NCI-H510A treated with DMSO at 0.1 percent for 48 hours (cell line): ENCODE measurements around the gene AURKA.
A peak's percentile ranks its signal among the peaks of the same experiment; 100 is the strongest.
"Not testable (repeated sequence)": the region's sequence is repeated elsewhere in the genome, so short reads cannot be mapped to it uniquely, and the experiment has no call there.

Experiments
- DNase-seq: peaks from one replicate; lab custom pipeline; 2025; lab: John Stamatoyannopoulos, UW

The AURKA gene

GRCh38 chr20:56420940-56421688 lies 29.1 kb upstream of the AURKA start:
- no peak for DNase-seq

- DNase-seq = no peak
Measured at GRCh38 chr20:56420028-56420427, 28.0 kb upstream of the AURKA start.

- no peak for DNase-seq
Measured at GRCh38 chr20:56418385-56418861, 26.4 kb upstream of the AURKA start.

GRCh38 chr20:56417911-56418310 lies 25.9 kb upstream of the AURKA start:
- no peak for DNase-seq

DNA sequence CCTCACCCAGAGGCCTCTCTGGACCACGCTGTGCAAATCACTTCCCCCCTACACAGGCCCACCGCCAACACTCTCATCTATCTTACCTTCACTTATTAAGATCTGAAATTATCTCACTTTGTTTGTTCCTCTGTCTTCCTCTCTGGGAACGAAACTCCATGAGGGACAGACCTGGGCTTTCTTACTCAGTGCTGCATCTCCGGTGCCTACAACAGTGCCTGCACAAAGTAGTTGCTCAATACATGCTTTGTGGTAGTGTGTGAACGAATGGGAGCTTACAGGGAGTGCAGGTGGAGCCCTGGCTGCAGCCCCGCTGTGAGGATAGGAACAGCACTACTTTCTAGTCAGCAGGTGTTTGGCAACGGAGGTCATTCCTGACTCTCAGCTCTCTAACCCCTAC lies 25.4 kb upstream of the AURKA start:
- no peak for DNase-seq

DNA sequence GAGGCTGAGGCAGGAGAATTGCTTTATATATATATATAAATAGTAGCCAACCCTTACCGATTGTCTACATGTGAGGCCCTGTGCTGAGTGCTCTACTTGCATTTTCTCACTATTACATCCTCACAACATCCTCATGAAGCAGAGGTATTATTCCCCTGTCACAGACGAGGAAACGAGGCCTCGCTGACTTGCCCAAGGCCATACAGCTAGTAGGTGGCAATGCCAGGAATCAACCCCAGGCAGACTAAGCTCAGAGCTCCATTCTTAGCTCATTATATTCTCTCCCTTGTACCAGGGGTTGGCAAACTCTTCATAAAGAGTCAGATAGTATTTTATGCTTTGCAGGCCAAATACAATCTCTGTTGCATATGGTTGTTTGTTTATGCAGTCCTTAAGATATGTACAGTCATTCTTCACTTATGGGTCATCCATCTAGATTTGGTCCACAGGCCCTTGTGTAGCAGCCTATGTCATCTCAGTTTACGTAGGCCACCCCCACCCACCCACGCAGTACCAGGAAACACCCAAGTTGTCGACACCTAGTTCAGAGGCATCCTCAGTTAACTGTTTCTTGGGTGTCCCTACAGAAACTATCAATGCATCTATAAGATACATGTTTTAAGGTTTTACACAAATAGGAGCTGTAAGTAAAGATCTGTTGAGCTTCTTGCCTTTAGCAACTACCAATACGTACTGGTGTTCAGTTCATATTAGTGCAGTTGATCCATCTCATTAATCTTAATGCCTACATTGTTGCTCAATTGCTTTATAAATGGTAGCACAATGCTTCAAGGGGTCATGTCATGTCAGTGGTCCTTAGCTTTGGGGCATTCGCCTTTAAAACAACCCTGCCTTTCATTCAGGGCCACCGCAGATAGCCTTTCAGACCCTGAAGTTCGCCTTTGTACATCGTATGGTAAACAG lies 23.1 kb upstream of the AURKA start:
- no peak for DNase-seq

DNA sequence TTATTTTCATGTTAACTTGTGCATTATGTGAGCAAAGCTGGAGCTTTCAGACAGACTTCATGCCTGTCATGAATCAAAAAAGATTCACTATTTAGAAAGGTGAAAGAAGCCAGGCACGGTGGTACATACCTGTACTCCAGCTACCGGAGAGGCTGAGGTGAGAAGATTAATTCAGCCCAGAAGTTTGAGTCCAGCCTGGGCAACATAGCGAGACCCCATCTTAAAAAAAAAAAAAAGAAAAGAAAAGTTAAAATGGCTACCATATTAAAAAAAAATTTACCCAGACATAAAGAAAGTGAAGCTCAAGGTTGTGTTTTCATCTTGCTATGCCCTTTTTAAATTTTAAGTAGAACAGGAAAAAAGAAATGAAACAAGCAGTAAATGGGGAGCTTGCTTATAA lies 20.9 kb upstream of the AURKA start:
- no peak for DNase-seq

GRCh38 chr20:56412473-56412790 lies 20.4 kb upstream of the AURKA start:
- DNase-seq = no peak

GRCh38 chr20:56411759-56412472 lies 19.9 kb upstream of the AURKA start, which contains the start of gene CASS4:
CASS4 (plus strand) TSS chr20:56412260; CDS start chr20:56412459, 199 bp downstream.
- no peak for DNase-seq

GRCh38 chr20:56411287-56411686 lies 19.3 kb upstream of the AURKA start:
- DNase-seq = not testable (repeated sequence)

DNA sequence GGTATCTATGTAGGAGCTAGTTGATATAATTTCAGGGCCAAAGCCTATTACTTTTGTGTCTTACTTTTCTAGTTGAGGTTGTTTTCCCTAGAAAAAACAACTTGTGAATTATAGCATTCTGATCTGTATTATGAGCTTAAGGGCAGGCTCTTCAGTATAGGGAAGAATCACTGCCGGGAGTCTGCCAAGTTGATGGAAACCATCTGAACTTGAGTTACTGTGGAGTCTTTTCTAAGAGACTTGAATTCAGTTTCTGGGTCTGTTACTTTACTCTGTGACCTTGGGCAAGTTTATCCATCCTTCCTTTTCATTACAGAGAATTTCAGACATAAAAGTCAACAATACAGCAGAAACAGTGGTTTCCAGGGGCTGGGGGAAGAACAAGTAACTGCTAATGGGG lies 17.9 kb upstream of the AURKA start:
- no peak for DNase-seq

DNA sequence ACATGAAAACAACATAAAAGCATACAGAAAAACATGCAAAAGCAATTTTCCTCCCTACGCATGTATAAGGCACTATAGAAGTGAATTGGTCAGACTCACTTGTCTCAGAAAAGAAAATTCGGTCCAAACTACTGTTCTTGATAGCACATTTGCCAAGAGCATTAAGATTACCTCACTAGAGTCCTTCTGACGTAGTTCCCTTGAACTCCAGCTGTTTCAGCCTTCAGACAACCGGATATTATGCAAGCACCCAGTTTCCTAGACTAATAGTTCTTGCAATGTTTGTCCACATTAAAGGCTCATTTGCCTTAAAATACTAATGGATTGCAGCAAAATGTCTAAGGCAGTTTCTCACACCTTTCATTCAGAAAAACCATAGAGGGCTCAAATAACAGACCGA lies 17.5 kb upstream of the AURKA start:
- DNase-seq = no peak

GRCh38 chr20:56406910-56407309 lies 14.9 kb upstream of the AURKA start:
- no peak for DNase-seq

- not testable (repeated sequence) for DNase-seq
Measured at GRCh38 chr20:56405356-56405755, 13.3 kb upstream of the AURKA start.

DNA sequence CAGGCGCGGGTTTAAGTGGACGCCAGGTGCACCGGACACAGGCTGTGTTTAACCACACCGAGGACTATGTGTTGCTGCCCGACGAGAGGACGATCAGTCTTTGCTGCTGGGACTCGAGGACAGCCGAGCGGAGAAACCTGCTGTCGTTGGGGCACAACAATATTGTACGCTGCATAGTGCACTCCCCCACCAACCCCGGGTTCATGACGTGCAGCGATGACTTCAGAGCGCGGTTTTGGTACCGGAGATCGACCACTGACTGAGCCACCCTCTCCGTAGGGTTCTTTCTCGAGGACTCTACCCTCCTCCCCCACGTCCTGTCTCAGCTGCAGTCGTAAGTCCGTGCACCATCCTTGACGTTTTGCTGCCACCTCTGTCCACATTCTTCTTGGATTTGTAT lies 11.4 kb upstream of the AURKA start:
- no peak for DNase-seq

DNA sequence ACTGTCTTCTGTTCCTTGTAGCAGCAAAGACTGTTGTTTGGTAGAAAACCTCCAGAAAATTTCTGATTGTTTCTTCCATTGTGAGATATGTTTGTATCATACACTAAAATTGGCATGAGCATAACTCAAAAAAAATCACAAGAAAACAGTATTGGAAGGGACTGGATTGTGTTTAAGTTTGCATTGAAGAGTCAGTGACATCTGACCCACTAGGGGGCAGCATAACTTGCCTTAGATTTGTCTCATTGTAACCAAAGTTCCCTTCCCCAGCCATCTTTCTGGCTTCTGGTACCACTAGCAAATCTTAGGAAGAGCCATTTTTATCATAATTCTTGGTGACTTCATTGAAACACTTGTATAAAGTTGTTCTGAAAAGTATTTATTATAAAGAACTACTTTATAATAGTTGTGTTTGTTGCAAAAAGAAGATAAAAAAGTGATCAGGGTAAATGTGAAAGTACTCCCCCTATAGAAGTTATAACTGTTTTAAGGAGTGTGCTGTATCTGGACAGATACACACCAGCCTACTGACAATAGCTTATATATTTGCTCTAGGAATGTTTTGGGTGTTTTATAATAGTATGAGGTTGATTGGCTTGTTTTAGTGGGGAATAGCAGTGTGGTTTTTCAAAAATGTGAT lies 8.1 kb upstream of the AURKA start:
- peak; percentile 21 for DNase-seq

GRCh38 chr20:56395166-56395565 lies 3.2 kb upstream of the AURKA start:
- no peak for DNase-seq

DNA sequence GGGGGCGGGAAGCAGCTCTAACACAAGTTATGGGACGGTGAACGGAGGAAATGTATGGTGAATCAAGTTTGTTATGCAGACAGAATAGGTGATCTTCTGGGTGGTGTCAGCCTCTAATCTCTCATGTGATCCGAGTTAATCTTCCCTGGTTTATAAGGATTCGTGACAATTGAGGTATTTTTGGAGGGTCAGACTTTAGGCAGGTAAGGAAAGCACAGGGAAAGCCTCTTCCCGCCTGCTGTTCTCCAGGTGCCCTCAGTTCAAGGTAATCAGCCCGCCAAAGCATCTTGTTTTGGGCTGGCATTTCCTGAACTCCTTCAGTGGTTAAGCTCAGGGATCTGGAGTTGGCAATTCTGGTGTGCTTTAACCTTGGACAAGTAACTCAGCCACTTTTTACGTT lies 1.6 kb upstream of the AURKA start:
- DNase-seq = no peak

DNA sequence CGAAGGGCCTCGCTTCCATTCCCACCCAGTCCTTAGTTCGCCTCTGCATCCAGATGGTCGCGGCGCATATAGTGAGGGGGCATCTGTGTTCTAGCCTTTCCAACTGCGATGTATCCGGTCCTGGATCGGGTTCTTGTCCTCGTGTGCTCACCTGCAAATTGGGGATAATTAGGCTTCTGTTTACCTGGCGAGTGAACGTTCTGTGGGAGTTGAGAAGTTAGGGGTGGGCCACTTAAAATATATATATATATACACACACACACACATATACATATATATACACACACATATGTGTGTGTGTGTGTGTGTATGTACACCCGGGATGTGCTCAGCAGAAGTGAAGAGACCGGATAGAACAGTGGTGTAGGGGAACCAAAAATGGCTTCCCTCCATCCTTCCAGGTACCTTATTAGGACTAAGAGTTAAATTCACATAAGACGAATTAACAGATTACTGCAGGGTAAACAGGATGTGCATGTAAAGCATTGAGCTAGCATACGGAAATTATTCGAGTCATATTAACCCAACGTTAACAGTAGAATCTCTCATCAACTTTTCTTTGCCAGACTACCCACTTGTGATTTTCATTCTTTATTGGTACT lies 967 bp upstream of the AURKA start:
- DNase-seq = no peak

- no peak for DNase-seq
Measured at GRCh38 chr20:56391596-56392131, 351 bp downstream of the AURKA start.

GRCh38 chr20:56391037-56391436 lies 978 bp downstream of the AURKA start:
- DNase-seq = no peak
